Measurements from ENCODE around the gene COX7B. TPM values are rescaled to one million over a fixed set of nuclear protein-coding genes. Genes with fewer than 3 reads are reported as not detected.
A peak's percentile ranks its signal among the peaks of the same experiment; 100 is the strongest.

COX7B gene
- total RNA-seq, 1 experiment from 2014 or later, result 243 TPM

DNA sequence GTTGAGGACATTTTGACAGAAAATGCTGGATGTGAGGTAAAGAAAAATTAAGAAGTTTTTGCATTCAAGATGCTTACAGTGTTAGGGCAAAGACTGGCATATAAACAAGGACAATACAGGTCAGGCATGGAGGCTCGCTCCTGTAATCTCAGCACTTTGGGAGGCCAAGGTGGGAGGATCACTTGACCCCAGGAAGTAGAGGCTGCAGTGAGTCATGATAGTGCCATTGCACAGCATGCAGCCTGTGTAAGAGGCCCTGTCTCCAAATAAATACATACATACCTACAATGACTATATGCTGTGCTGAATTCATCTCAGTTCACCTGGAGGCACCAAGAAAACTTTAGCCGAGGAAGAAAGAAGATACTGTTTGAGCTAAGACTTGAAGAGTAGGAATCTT, 6.4 kb upstream of the COX7B start:
- Histone ChIP-seq H3K27me3 (replicated peaks; ENCODE audit: control insufficient read depth, insufficient read depth, low read length) (no peaks in the 10 kb centered on the region), H3K9me3 (no peaks in the 10 kb centered on the region), H3K4me1 (no peaks in the 10 kb centered on the region), H3K4me3 (ENCODE audit: low read depth, low read length) (no peak overlapping the region), H3K36me3 (ENCODE audit: control insufficient read depth, insufficient read depth, low read length) (no peaks in the 10 kb centered on the region)
- TF ChIP-seq, protein P1, sequence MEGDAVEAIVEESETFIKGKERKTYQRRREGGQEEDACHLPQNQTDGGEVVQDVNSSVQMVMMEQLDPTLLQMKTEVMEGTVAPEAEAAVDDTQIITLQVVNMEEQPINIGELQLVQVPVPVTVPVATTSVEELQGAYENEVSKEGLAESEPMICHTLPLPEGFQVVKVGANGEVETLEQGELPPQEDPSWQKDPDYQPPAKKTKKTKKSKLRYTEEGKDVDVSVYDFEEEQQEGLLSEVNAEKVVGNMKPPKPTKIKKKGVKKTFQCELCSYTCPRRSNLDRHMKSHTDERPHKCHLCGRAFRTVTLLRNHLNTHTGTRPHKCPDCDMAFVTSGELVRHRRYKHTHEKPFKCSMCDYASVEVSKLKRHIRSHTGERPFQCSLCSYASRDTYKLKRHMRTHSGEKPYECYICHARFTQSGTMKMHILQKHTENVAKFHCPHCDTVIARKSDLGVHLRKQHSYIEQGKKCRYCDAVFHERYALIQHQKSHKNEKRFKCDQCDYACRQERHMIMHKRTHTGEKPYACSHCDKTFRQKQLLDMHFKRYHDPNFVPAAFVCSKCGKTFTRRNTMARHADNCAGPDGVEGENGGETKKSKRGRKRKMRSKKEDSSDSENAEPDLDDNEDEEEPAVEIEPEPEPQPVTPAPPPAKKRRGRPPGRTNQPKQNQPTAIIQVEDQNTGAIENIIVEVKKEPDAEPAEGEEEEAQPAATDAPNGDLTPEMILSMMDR (IDR thresholded peaks at IDR 0.05; ENCODE audit: insufficient read depth in 1 of 2, low read depth in 1 of 2, low read length in 1 of 2, severe bottlenecking in 1 of 2, unreplicated experiment in 1 of 2), result no peak
- ChIA-PET CTCF (no interaction called here), POLR2A (no interaction called here)
- Mint-ChIP-seq H3K4me3 (ENCODE audit: unreplicated experiment) (peak overlapping the region; percentile 50), H3K36me3 (ENCODE audit: insufficient read depth, unreplicated experiment) (peaks cover 20% of the 10 kb centered on the region), H3K9me3 (ENCODE audit: unreplicated experiment) (no peaks in the 10 kb centered on the region), H3K27ac (ENCODE audit: unreplicated experiment) (no peak overlapping the region), H3K27me3 (ENCODE audit: insufficient read depth, unreplicated experiment) (no peaks in the 10 kb centered on the region), H3K4me1 (ENCODE audit: low read depth, unreplicated experiment) (no peaks in the 10 kb centered on the region)
- no peak for DNase-seq
- no TSS peak for BruUV-seq (replicated peaks)
- intact Hi-C loops (cut with micrococcal nuclease; ENCODE audit: unreplicated experiment), result loop anchor here (10.0 kb wide), 1 partner anchor 208 kb away; no protein-coding TSS in a partner anchor

DNA sequence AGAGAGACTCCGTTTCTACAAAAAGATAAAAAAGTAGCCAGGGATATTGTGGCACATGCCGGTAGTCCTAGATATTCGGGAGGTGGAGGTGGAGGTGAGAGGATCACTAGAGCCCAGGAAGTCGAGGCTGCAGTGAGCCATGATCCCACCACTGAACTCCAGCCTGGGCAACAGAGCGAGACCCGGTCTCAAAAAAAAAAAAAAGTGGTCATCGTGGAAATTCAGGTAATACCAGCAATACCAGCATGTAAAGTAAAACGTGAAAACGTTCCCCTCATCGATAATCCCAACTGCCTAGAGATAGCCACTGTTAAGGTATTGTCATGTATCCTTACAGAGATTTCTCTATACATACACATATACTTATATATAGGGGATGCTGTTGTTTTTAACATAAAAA, 5.6 kb upstream of the COX7B start:
- POLR2A ChIA-PET, result no interaction called here
- TF ChIP-seq, protein P1 (IDR thresholded peaks at IDR 0.05; ENCODE audit: insufficient read depth in 1 of 2, low read depth in 1 of 2, low read length in 1 of 2, severe bottlenecking in 1 of 2, unreplicated experiment in 1 of 2), result no peak
- H3K9me3 ChIP-seq, result no peaks in the 10 kb centered on the region
- Mint-ChIP-seq H3K27me3 (ENCODE audit: insufficient read depth, unreplicated experiment) (no peaks in the 10 kb centered on the region), H3K9me3 (ENCODE audit: unreplicated experiment) (no peaks in the 10 kb centered on the region), H3K4me3 (ENCODE audit: unreplicated experiment) (peak overlapping the region; percentile 50), H3K27ac (ENCODE audit: unreplicated experiment) (no peak overlapping the region), H3K4me1 (ENCODE audit: low read depth, unreplicated experiment) (no peaks in the 10 kb centered on the region), H3K36me3 (ENCODE audit: insufficient read depth, unreplicated experiment) (peaks cover 20% of the 10 kb centered on the region)
- H3K27me3 ChIP-seq (replicated peaks; ENCODE audit: control insufficient read depth, insufficient read depth, low read length), result no peaks in the 10 kb centered on the region
- DNase-seq, result no peak
- no peaks in the 10 kb centered on the region for H3K4me1 ChIP-seq
- H3K36me3 ChIP-seq (ENCODE audit: control insufficient read depth, insufficient read depth, low read length), result no peaks in the 10 kb centered on the region
- BruUV-seq (replicated peaks), result no TSS peak
- CTCF ChIA-PET, result no interaction called here
- intact Hi-C loops (cut with micrococcal nuclease; ENCODE audit: unreplicated experiment), result loop anchor here (2.0 to 10.0 kb wide), 2 partner anchors 209 to 211 kb away; partner anchors contain the start of gene PGK1
- H3K4me3 ChIP-seq (ENCODE audit: low read depth, low read length), result peak overlapping the region; percentile 81

- no peaks in the 10 kb centered on the region for H3K27me3 ChIP-seq (replicated peaks; ENCODE audit: control insufficient read depth, insufficient read depth, low read length)
- no peaks in the 10 kb centered on the region for H3K9me3 ChIP-seq
- no peaks in the 10 kb centered on the region for H3K9me3 Mint-ChIP-seq (ENCODE audit: unreplicated experiment)
- H3K27me3 Mint-ChIP-seq (ENCODE audit: insufficient read depth, unreplicated experiment), result no peaks in the 10 kb centered on the region
- intact Hi-C loops (cut with micrococcal nuclease; ENCODE audit: unreplicated experiment), result loop anchor here (2.0 to 10.0 kb wide), 5 partner anchors 108 to 1748 kb away; partner anchors contain the start of genes ATRX and PGK1
- TSS peak; percentile 67 for BruUV-seq (replicated peaks)
- H3K4me3 Mint-ChIP-seq (ENCODE audit: unreplicated experiment), result peak within 1 kb of the TSS; percentile 84
- peak; percentile 92 to 96 for DNase-seq
- ChIA-PET CTCF (interaction anchor here (0.5 kb wide), 1 partner anchor 143 kb away, joined by 3 read pairs; no protein-coding TSS in a partner anchor), POLR2A (interaction anchor here (0.5 to 1.0 kb wide), 5 partner anchors 10 to 272 kb away, joined by 3 to 6 read pairs (median 3); no protein-coding TSS in a partner anchor)
- no peaks in the 10 kb centered on the region for H3K4me1 ChIP-seq
- TF ChIP-seq, protein P1 (IDR thresholded peaks at IDR 0.05; ENCODE audit: insufficient read depth in 1 of 2, low read depth in 1 of 2, low read length in 1 of 2, severe bottlenecking in 1 of 2, unreplicated experiment in 1 of 2), result no peak
- peaks cover 29% of the 10 kb centered on the region for H3K36me3 Mint-ChIP-seq (ENCODE audit: insufficient read depth, unreplicated experiment)
- no peaks in the 10 kb centered on the region for H3K4me1 Mint-ChIP-seq (ENCODE audit: low read depth, unreplicated experiment)
- peak within 1 kb of the TSS; percentile 96 for H3K27ac Mint-ChIP-seq (ENCODE audit: unreplicated experiment)
- H3K36me3 ChIP-seq (ENCODE audit: control insufficient read depth, insufficient read depth, low read length), result no peaks in the 10 kb centered on the region
- peak within 1 kb of the TSS; percentile 81 for H3K4me3 ChIP-seq (ENCODE audit: low read depth, low read length)
Measured at GRCh38 chrX:77894921-77895886, 4.1 kb upstream of the COX7B start, which contains the start of gene MAGT1. TSS of gene MAGT1 (minus strand) at chrX:77895435. CDS start at chrX:77895410, 25 bp downstream.
